EL (cell line): ENCODE results near the gene ARPC5L.
"Not testable (repeated sequence)": the region's sequence is repeated elsewhere in the genome, so short reads cannot be mapped to it uniquely, and the experiment has no call there.

ENCODE experiments used
- DNase-seq: peaks from one replicate; pipeline ENCODE4 v3.0.0-alpha.2; 2016

Gene ARPC5L

DNA sequence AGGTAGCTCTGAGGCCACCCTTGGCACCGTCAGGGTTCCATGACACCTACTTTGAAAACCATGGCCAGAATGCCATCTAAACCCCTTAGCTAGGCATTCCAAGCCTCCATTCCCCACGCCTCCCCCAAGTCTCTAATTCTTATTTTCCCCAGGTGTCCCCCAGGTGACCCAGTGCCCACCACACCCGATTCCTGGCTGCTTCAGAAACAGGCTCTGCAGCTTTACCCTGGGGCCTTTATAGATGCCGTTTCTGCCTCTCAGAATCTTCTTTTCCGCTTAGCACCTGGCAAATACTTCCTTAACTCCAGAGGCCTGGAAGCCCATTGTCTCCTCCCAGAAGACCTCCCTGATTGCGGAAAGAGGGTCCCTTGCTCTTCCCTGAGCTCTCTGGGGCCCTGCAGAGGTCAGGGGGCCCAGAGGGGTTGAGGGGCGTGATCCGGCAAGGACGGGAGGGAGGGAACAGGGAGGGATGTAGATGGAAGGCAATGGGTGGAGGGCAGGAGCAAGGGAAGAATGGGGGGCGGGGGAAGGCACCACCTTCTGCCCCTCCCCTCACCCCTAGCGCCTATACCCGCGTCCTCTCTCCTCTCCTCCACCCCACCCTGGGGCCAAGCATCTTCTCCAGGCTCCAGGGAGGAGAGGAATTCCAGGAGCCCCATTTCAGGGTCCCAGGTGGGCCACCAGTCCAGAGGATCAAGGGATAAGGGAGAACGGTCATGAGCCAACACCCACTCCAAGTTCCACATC is 20.7 kb upstream of the ARPC5L start:
- no peak for DNase-seq

DNA sequence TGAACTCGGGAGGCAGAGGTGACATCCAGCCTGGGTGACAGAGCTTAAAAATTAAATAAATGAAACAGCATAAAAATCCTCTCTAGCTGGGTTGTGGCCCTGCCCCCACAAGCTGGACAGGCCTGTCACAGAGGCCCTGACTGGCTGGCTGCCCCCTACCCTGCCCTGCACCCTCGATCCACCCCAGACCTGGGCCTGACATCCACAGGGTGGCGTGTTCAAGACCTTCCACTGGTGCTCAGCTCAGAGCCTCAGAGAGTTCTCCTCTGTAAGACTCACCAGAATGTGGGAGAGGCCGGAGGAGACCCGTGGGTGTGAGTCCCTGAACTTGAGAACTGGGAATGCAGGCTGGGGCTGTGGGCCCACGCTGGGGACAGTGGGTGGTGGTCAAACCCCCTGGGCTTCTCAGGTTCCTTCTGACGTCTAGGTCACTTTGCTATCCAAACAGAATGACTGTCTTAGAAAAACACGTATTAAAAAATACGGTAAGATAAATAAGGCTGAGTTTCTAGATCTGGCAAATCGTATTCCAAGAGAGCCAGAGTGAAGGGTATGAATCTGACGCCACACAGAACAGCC is 18.4 kb upstream of the ARPC5L start:
- DNase-seq: no peak

DNA sequence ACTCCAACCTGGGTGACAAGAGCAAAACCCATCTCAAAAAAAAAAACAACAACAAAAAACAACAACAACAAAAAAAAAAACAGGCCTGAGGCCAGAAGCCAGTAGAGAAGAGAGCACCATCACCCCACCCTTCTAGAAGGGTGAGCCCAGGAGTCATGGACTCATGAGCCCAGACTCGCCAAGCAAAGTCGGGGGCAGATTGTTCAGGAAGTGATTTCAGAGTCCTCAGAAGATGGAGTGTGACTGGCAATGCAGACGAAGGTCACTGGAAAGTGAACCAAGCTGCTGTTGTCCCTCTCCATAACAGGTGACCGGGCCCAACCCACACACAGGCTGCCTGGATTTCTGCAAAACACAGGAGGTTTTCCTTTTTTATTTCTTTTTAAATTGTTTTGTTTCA is 17.6 kb upstream of the ARPC5L start:
- no peak for DNase-seq

DNA sequence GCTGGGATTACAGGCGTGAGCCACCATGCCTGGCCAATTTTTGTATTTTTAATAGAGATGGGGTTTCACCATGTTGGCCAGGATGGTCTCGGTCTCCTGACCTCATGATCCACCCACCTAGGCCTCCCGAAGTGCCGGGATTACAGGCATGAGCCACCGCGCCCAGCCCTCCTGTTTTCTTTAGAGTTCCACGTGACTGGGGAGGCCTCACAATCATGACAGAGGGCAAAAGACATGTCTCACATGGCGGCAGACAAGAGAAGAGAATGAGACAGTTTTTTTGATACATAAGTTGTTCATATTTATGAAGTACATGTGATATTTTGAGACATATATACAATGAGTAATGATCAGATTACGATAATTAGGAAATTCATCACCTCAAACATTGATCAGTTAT is 15.5 kb upstream of the ARPC5L start:
- not testable (repeated sequence) for DNase-seq

DNA sequence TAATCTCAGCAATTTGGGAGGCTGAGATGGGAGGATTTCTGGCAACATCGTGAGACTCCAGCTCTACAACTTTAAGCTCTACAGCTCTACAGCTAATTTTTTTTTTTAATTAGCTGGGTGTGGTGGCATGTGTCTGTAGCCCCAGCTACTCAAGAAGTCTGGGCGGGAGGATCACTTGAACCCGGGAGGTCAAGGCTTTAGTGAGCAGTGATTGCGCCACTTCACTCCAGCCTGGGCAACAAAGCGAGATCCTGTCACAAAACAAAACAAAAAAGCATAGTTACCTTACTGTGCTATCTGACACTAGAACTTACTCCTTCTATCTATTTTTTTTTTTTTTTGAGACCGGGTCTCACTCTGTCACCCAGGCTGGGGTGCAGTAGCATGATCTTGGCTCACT is 15.0 kb upstream of the ARPC5L start:
- DNase-seq: no peak

DNA sequence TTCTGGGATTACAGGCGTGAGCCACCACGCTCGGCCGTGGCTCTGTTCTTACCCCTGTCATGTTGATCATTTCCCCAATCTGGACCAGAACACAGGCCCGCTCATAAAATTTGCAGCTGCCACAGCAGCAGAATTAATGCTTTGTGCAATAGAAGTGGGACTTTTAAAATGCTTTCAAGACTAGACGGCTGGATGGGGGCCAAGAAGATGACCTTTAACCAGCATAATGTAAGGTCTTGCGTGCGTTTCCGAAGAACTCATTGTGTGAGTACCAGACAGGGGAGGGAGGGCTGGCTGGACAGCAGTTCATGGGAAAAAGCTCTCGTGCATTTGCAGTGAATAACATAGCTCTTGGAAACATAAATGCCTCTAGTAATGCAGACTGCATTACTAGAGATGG is 12.1 kb upstream of the ARPC5L start:
- peak; percentile 44 for DNase-seq

DNA sequence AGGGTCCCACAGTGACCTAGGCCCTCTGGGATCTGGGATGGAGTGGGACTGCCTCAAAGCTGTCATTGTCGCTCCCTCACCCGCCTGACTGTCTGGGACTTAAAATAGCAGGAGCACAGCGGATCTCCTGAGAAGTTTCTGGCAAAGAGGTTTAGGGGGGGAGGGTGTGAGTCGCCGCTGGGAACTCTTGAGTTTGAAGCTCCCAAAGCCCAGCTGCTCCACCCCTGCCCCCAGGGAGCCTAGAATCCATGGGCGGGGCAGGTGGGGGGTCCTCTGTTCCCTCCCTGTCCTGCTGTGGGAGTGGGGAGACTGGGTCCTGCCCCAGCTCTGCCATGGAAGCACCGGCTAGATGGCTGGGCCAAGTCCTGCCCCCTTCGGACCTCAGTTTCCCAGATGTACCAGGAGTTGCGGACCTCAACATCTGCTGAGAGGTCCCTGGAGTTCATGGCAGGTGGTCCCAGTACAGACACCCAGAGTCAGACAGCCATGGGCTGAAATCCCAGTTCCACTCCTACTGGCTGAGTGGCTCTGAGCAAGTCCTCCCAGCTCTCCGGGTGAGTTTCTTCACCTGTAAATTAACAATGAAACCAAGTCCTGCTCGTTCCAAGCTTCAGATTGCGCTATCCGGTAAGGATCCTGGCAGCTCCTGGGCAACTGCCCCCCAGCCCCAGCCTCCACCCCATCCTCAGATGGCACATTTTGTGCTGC is 9.7 kb upstream of the ARPC5L start:
- DNase-seq: no peak

DNA sequence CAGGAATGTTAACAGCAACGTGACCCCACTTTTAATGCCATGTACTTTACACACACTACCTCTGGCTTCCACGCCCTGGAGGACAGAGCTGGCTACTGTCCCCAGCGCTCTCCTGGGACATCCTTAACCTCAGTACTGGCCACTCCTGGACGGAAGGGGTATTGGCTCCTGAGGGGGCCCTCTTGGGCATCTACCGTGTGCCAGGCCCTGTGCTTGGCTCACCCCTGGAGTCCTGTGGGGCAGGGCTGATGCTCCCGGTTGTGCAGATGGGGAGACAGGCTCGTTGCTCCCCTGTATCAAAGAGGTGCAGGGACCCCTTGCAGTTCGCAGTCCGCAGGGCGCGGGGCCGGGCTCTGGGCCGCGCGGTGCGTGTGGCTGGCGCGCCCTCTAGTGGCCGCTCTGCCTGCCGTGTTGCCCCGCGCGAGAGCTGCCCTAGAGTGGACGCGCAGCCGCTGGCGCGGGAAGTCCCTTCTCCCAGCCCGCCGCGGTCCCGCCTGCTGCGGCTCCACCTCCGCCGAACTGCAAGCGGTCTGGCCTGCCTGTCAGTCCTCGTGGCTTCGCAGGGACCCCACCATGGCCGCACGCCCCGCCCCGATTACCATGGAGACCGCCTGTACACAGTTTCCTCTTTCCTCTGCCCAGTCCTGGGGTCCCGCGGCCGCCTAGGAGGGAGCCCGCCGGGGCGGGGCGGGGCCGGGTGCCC is 8.9 kb upstream of the ARPC5L start, which contains the start of gene WDR38:
WDR38 (plus strand) TSS at position 632 of the 703 bp plus-strand sequence. CDS start 72 bp downstream, outside the sequence.
- DNase-seq: peak; percentile 81

DNA sequence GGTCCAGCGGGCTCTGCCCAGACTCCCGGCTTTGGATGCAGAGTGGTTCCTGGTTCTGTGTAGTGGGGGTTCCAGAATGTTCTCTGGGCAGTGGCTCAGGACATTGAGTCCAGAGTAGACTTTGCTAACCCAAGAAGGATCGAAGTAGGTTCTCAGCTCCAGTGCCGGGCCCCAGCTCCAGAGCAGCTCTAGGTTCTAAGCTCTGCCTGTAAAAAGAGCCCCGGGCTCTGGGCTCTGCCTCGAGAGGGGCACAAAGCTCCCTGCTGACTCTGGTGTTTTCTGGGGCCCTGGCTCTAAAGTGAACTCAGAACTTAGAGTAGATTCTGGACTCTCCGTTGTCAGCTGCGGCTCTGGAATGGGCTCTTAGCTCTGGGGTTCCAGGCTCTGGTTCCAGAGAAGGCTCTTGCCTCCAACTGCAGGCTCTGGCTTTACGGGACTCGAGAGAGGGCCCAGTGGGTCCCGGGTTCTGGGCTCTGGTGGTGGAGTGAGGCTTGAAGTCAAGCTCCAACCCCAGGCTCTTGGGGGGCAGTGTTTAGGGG is 8.3 kb upstream of the ARPC5L start:
- DNase-seq: no peak

DNA sequence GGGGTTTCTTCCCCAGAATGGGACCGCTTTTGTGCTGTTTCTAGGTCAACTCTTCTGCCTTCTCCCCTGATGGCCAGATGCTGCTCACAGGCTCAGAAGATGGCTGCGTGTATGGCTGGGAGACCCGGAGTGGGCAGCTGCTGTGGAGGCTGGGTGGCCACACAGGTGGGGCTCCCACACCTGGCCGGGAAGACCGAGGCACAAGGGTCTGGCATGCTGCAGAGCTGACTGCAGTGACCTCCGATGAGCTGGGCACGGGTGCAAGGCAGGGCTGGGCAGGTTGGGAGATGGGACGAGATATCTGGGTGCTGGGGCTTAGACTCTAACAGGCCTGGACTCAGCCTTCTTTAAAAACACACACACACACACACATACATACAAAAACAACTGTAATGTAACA is 7.8 kb upstream of the ARPC5L start:
- no peak for DNase-seq

DNA sequence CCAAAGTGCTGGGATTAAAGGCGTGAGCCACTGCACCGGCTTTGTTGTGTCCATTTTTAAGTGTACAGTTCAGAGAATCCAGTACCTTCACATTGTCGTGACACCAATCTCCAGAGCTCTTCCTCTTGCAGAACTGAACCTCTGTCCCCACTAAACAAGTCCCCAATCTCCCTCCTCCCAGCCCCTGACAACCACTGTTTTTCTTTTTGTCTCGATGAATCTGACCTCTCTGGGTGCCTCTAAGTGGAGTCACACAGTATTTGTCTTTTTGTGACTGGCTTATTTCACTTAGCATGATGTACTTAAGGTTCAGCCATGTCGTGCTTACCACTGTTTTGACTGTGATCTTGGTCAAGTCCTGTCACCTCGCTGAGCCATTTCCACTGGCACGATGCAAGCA is 7.1 kb upstream of the ARPC5L start:
- DNase-seq: no peak

DNA sequence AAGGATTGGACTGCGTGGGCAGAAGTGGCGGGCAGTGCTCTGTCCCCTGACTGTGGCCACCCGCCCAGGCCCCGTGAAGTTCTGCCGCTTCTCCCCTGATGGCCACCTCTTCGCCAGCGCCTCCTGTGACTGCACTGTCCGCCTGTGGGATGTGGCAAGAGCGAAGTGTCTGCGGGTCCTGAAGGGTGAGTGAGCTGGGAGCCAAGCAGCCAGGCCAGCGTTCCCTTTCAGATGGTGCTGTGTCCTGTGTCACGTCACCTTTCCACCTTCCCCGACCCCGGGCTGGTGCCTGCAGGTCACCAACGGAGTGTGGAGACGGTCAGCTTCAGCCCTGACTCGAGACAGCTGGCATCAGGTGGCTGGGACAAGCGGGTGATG is 6.4 kb upstream of the ARPC5L start:
- no peak for DNase-seq

DNA sequence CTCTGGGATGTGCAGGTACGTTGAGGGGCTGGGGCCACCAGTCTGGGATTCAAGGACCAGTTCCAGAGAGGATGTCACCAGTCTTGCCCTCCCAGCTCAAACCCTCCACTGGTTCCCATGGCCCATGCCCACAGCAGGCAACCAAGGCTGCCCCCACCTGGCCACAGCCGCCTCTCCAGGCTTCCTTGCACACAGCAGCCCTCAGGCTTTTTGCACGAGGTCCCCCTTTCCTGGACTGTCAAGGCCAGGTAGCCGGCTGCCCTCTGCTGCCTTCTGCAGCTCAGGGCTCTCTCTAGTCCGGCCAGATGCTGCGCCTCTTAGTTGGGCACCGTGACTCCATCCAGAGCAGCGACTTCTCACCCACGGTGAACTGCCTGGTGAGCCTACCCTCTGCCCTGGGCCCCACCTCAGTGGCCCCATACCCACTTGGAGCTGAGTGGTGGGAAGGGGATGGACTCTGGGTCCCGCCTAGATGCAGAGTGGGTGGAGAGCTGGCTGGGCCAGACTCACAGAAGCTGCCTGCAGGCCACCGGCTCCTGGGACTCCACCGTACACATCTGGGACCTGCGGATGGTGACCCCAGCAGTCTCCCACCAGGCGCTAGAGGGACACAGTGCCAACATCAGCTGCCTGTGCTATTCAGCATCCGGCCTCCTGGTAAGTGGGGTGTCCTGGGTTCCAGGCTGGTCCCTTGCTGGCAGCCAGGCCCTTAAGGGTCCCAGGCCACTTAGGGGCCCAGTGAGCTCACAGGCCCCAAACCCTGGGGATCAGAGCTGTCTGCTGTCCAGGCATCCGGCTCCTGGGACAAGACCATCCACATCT is 5.8 kb upstream of the ARPC5L start:
- peak; percentile 58 for DNase-seq

DNA sequence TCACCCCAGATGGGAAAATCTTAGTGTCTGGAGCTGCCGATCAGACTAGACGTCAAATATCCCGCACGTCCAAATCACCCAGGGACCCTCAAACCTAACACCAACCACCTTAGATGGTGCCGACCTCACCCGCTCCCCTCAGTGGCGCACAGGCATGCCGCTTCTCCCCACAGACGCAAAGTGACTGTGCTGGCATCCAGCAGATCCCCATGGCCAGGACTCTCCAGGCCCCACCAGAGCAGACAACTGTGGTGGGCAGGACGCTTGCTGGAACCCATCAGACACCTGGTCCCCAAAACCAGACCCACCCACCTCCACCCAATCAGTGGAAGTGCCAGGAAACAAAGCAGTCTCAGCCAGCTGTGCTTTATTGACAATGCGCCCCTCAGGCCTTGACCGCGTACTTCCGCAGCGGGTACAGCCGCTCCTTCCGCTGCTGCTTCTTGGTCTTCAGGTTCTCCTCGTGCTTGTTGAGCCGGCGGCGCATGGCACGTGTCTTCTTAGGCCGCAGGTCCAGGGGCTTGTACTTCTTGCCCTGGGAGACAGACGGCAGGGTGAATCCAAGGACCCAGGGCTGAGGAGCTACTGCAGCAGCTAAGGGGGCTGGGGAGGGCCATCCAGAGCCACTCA is 4.3 kb upstream of the ARPC5L start:
- no peak for DNase-seq

DNA sequence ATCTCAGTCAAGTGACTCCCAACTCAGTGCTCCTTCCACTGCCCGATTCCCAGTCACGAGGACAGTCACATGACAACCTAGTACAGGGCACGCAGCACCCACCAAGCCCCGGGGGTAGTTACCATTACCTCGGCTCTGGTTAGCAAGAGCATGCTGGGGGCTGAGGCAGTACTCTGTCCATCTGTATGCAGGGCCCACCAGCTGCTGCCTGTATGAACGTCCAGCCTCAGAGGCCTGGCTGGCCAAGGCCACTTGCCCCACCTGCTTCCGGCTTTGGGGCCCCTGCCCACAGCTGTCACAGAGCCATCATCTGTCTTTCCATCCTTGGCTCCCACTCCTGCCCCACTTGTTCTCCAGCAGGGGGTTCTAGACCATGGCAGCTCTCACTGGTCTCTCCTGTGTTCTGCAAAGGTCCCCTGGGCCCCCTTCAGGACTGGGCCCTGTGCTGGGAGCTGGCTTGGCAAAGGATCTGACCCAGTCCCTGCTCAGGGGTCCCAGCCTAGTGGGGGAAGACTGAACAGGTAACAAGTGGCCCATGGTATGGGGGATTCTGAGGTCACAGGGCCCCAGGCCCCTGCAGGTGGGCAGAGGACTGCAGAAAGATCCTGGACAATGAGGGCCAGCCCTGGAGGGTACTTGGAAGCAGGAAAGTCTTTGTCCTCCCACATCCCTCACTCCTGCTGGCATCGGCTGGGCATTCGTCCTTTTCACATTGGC is 3.4 kb upstream of the ARPC5L start:
- DNase-seq: no peak

DNA sequence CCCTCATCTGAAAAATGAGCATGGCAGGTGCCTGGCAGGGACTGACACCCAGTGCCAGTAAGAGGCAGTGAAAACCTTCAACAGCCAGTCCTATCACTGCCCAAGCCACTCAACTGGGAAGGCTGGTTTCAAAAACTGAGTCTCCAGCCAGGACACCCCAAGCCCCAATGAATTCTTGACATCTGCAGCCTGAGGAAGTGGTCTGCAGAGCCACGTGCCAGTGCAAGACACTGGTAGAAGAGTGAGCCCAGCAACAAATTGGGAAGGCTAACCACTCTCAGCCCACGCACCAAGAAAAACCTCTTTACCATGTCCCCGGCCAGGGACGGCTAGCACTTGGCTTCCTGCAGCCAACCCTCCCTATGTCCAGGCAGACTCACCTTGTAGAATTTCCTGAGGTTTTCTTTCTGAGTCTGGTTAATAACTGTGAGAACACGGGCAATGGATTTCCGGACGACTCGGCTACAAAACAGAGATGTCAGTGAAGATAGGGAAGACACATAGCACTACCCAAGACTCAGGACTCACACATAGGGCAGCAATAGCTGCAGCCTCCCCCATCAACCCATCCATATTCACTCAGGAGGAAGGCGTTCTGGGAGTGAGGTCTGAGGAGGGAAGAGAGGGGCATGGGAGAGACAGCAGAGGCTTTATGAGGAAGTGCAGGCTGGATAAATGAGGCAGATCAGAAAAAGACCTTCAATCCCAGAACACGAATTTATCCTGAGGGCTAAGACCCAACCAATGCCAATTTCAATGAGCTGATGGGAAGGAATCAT is 1.9 kb upstream of the ARPC5L start:
- DNase-seq: no peak

DNA sequence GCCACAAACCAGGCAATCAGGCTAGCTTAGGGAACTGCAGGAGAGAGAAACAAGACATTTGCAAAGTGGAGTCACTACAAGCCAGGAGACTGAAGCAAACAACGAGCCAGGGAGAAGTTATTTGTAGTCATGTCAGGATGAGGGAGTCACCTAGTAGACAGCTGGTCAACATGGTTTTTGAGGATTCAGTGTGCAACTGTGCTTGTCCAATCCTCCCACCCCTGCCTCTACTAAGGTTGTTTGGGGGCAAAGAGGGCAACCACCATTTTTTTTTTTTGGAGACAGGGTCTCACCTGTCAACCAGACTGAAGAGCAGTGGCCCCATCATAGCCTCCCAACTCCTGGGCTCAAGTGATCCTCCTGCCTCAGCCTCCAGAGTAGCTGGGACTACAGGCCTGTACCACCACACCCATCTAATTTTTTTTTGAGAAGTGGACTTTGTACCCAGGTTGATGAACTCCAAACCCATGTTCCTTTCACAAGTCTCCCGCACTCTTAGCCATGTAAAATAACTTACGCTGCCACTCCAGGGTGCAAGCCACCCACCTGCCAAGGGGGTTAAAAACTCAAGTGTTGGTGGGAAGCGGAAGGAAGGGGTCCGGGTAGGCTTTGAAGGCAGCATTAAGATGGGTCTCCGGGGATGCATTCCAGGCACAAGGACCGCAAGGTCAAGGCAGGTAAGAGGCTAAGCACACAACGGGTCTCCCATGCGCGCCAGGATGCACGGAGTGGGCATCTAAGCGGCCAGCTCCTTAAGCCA is 1.2 kb upstream of the ARPC5L start:
- no peak for DNase-seq

DNA sequence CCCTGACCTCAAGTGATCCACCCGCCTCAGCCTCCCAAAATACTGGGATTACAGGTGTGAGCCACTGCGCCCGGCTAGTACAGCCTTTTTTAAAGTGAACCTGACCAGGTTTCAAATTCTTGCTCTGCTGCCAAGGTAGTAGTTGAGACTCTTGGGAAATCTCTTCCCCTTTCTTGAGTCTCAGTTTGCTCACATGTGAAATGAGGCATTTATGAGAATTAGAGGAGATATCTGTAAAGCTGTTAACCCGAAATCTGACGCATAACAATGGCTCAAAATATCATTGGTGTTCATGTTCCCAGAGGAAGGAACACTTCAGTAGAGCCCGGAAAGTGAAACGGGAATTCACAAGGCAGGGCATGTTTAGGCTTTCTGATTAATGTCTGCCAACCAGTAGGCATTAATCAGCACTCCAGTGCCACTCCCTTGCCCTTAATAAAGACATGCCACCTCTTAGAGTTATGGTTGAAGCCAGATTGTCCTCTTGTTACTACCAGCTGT is 1.5 kb downstream of the ARPC5L start:
- no peak for DNase-seq
